ENCODE measurements around the gene OR13C4. TPM values are rescaled to one million over a fixed set of nuclear protein-coding genes. Genes with fewer than 3 reads are reported as not detected.

The OR13C4 gene
- total and polyA plus RNA-seq, 4 donors, result not detected

GRCh38 chr9:104482921-104483570 lies 44.0 kb downstream of the OR13C4 start:
- Histone ChIP-seq H3K36me3 (ENCODE audit: control insufficient read depth in 1 of 2, insufficient read depth in 2 of 2, low read length in 1 of 2) (no peaks in the 10 kb centered on the region), H3K27ac (ENCODE audit: low read depth in 1 of 2, low read length in 2 of 2) (no peak overlapping the region), H3K9me3 (ENCODE audit: control insufficient read depth, low read length) (no peaks in the 10 kb centered on the region), H3K4me1 (ENCODE audit: control insufficient read depth in 1 of 2, insufficient read depth in 2 of 2, low read length in 2 of 2) (no peaks in the 10 kb centered on the region), H3K27me3 (ENCODE audit: control insufficient read depth in 1 of 2, insufficient read depth in 2 of 2, low read length in 1 of 2) (no peaks in the 10 kb centered on the region), H3K4me3 (ENCODE audit: low read length in 2 of 2) (no peak overlapping the region)
- 69 to 73% methylated on average over 5 of the region's 5 CpGs for WGBS, 2 donors
- DNase-seq (no peak), ATAC-seq (ENCODE audit: low FRiP score) (no peak)
- intact Hi-C loops (cut with DNase I), result no loop called here

Other genes with a start within 250 kb of the OR13C4 start
- not detected for gene OR13F1, start 22.9 kb downstream of the OR13C4 start, total RNA-seq
- not detected for gene OR13F1, start 22.9 kb downstream of the OR13C4 start, polyA plus RNA-seq
- gene OR13C3, start 9.6 kb upstream of the OR13C4 start, total RNA-seq, result not detected
- gene OR13C3, start 9.6 kb upstream of the OR13C4 start, polyA plus RNA-seq, result not detected
- gene OR13C8, start 42.0 kb upstream of the OR13C4 start, total RNA-seq, result not detected
- not detected for gene OR13C8, start 42.0 kb upstream of the OR13C4 start, polyA plus RNA-seq
- gene OR13C5, start 72.2 kb upstream of the OR13C4 start, total RNA-seq, result not detected
- gene OR13C5, start 72.2 kb upstream of the OR13C4 start, polyA plus RNA-seq, result not detected
- not detected for gene OR13C2, start 78.4 kb upstream of the OR13C4 start, total RNA-seq
- gene OR13C2, start 78.4 kb upstream of the OR13C4 start, polyA plus RNA-seq, result not detected
- gene OR13C9, start 91.0 kb upstream of the OR13C4 start, total RNA-seq, result not detected
- gene OR13C9, start 91.0 kb upstream of the OR13C4 start, polyA plus RNA-seq, result not detected
- not detected for gene OR13D1, start 167.3 kb upstream of the OR13C4 start, total RNA-seq
- gene OR13D1, start 167.3 kb upstream of the OR13C4 start, polyA plus RNA-seq, result not detected
- 10 to 100 TPM; 24.2 to 28.7 TPM for gene NIPSNAP3A, start 220.5 kb upstream of the OR13C4 start, total RNA-seq
- 10 to 100 TPM; 31.6 to 34.8 TPM for gene NIPSNAP3A, start 220.5 kb upstream of the OR13C4 start, polyA plus RNA-seq
- gene NIPSNAP3B, start 236.9 kb upstream of the OR13C4 start, total RNA-seq, result 10 to 100 TPM in 1 of 2 donors, 1 to 10 TPM in 1; 7.8 to 12.6 TPM
- gene NIPSNAP3B, start 236.9 kb upstream of the OR13C4 start, polyA plus RNA-seq, result 1 to 10 TPM; 1.4 to 8.9 TPM